GM12801 (cell line): Measurements from ENCODE around the gene BCL2.

Source experiments
- CTCF ChIP-seq: IDR thresholded peaks from one replicate; pipeline ENCODE4 v1.5.1; 2011; ENCODE audit warnings: control low read depth; ENCODE audit not compliant: insufficient read length; ENCODE audit errors: extremely low read depth

The BCL2 gene

GRCh38 chr18:63303547-63303946, 16.0 kb downstream of the BCL2 start:
- no peak for TF ChIP-seq CTCF

GRCh38 chr18:63302636-63303405, 16.7 kb downstream of the BCL2 start:
- TF ChIP-seq CTCF = no peak

- no peak for TF ChIP-seq CTCF
Measured at GRCh38 chr18:63302220-63302619, 17.3 kb downstream of the BCL2 start.

- TF ChIP-seq CTCF = no peak
Measured at GRCh38 chr18:63301434-63301833, 18.1 kb downstream of the BCL2 start.

DNA sequence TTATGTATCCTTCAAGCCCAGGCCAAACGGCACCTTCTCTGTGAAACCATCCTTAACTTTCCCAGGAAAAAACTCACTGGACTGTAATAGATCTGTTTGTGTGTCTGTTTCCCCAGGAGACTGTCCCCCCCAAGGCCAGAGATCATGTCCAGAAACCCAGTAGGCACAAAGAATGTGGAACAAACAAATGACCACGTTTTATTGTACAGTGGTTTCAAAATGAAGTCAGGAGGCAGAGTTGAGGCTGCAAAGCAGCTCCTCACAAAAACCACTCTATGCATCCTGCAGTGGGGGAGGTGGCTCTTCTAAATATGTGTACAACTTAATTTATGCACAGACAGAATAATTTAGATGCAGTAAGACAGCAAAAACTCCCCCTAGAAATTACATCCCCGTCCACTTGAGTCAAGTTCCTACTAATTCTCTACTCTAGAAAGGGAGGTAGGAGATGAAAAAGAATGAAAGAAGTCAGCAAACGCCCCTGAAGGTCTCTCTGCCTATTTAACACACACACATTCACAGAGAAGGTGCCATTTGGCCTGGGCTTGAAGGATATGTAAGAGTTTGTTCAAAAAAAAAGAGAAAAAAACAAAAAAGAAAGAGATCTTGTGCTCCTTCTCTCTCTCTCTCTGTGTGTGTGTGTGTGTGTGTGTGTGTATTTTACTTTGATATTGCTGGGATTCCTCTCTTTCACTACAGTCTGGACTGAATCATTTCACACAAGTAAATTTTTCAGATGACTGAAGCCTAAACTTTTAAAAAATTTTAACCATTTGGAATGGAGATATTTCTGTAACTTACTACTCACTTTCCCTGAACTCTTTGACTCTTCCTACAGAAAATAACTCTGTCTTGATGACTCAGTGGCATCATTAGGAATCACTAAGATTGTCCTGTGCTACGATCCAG, 19.5 kb downstream of the BCL2 start:
- no peak for TF ChIP-seq CTCF

DNA sequence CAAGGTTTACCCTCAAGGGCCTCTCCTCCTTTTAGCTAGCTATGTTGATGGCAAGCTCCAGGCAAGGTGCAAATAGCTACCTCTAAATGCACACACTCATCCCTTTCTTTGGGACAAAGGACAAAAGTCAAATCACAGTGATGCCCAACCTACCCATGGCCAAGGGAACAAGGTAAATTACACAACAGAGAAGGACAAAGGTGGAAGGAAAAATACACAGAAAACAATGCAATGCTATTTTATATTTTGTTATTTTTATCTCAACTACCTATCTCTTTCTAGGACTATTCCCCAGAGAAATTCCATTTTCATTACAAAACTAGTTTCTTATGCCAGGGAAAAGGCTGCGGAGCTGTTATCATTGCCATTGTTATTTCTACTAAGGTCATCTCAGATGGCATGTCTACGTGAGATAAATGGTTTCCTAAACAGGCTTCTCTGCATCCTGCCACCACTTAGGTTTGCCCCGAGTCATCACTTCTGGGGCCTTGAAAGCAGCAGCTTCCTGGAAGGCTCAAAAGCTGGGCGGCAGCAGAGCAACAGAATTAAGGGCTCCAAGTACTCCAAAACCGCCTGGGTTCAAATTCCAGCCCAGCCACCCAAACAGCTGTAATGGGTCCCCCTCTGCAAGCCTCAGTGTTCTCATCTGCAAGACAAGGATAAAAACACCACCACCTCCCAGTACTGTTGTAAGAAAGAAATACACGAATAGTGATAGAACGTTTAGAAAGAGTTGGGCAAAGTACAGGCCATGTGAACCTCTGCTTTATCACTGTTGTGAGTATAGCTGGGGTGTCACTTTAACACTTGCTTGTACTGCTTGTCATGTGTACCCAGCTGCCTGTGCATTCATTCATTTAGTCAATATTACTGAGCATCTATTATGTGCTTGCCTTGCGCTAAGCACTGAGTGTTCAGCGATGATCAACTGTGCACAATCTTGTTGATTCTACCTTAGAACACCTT, 20.9 kb downstream of the BCL2 start:
- no peak for TF ChIP-seq CTCF
